ENCODE measurements around the gene ARFGEF3.

The ARFGEF3 gene

GRCh38 chr6:138230221-138230620 lies 68.5 kb downstream of the ARFGEF3 start:
- TF ChIP-seq POLR2AphosphoS5 (IDR thresholded peaks at IDR 0.05; ENCODE audit: low read depth, low read length) (no peak), FOXP2 (optimal IDR thresholded peaks at IDR 0.05; ENCODE audit: borderline replicate concordance, extremely low read depth, extremely low read length, insufficient read depth) (no peak), SIN3A (IDR thresholded peaks at IDR 0.05; ENCODE audit: borderline replicate concordance, insufficient read depth, low read length) (no peak), REST (IDR thresholded peaks at IDR 0.05; ENCODE audit: insufficient read depth in 1 of 2, low read depth in 2 of 2, low read length in 2 of 2) (no peak), TAF1 (IDR thresholded peaks at IDR 0.05; ENCODE audit: borderline replicate concordance, insufficient read depth, low read length) (no peak)

GRCh38 chr6:138230759-138231380 lies 69.1 kb downstream of the ARFGEF3 start:
- TF ChIP-seq POLR2AphosphoS5 (IDR thresholded peaks at IDR 0.05; ENCODE audit: low read depth, low read length) (no peak), REST (IDR thresholded peaks at IDR 0.05; ENCODE audit: insufficient read depth in 1 of 2, low read depth in 2 of 2, low read length in 2 of 2) (no peak), FOXP2 (optimal IDR thresholded peaks at IDR 0.05; ENCODE audit: borderline replicate concordance, extremely low read depth, extremely low read length, insufficient read depth) (no peak), SIN3A (IDR thresholded peaks at IDR 0.05; ENCODE audit: borderline replicate concordance, insufficient read depth, low read length) (no peak), TAF1 (IDR thresholded peaks at IDR 0.05; ENCODE audit: borderline replicate concordance, insufficient read depth, low read length) (no peak)

GRCh38 chr6:138231381-138231886 lies 69.7 kb downstream of the ARFGEF3 start:
- no peak for TF ChIP-seq FOXP2 (optimal IDR thresholded peaks at IDR 0.05; ENCODE audit: borderline replicate concordance, extremely low read depth, extremely low read length, insufficient read depth)
- TF ChIP-seq SIN3A (IDR thresholded peaks at IDR 0.05; ENCODE audit: borderline replicate concordance, insufficient read depth, low read length) = no peak
- no peak for TF ChIP-seq TAF1 (IDR thresholded peaks at IDR 0.05; ENCODE audit: borderline replicate concordance, insufficient read depth, low read length)
- TF ChIP-seq REST (IDR thresholded peaks at IDR 0.05; ENCODE audit: insufficient read depth in 1 of 2, low read depth in 2 of 2, low read length in 2 of 2) = no peak
- TF ChIP-seq POLR2AphosphoS5 (IDR thresholded peaks at IDR 0.05; ENCODE audit: low read depth, low read length) = no peak

- no peak for TF ChIP-seq FOXP2 (optimal IDR thresholded peaks at IDR 0.05; ENCODE audit: borderline replicate concordance, extremely low read depth, extremely low read length, insufficient read depth)
- no peak for TF ChIP-seq TAF1 (IDR thresholded peaks at IDR 0.05; ENCODE audit: borderline replicate concordance, insufficient read depth, low read length)
- no peak for TF ChIP-seq REST (IDR thresholded peaks at IDR 0.05; ENCODE audit: insufficient read depth in 1 of 2, low read depth in 2 of 2, low read length in 2 of 2)
- TF ChIP-seq SIN3A (IDR thresholded peaks at IDR 0.05; ENCODE audit: borderline replicate concordance, insufficient read depth, low read length) = no peak
- TF ChIP-seq POLR2AphosphoS5 (IDR thresholded peaks at IDR 0.05; ENCODE audit: low read depth, low read length) = no peak
Measured at GRCh38 chr6:138234363-138234762, 72.6 kb downstream of the ARFGEF3 start.
